ENCODE data around the gene CLEC4F.

GRCh38 chr2:70833246-70833645, 12.8 kb upstream of the CLEC4F start:
- TF ChIP-seq POLR2AphosphoS5 (IDR thresholded peaks at IDR 0.05; ENCODE audit: low read depth): no peak
- no peak for TF ChIP-seq CTCF (conservative IDR thresholded peaks at IDR 0.05; ENCODE audit: low read depth in 2 of 2)
- no peak for TF ChIP-seq EZH2phosphoT487 (IDR thresholded peaks at IDR 0.05; ENCODE audit: unreplicated experiment)
